ENCODE measurements around the gene CHAT. TPM values are rescaled to one million over a fixed set of nuclear protein-coding genes. Genes with fewer than 3 reads are reported as not detected.

The CHAT gene
- polyA plus RNA-seq, 4 donors: 0.15 to 0.85 (median 0.81) TPM; not detected in 1

GRCh38 chr10:49649294-49649693, 35.5 kb downstream of the CHAT start:
- H3K36me3 ChIP-seq (ENCODE audit: control insufficient read depth in 3 of 3, insufficient read depth in 2 of 3, low read depth in 1 of 3, low read length in 3 of 3): no peaks in the 10 kb centered on the region
- 19 to 32% (median 30%) methylated on average over 17 of the region's 17 CpGs for WGBS, 3 donors
- H3K27me3 ChIP-seq (ENCODE audit: control insufficient read depth in 3 of 3, insufficient read depth in 3 of 3, low read length in 3 of 3): peaks cover 0 to 2% (median 0%) of the 10 kb centered on the region in 3 donors
- H3K4me3 ChIP-seq (ENCODE audit: low read depth in 1 of 3, low read length in 3 of 3): no peak overlapping the region
- no peaks in the 10 kb centered on the region for H3K9me3 ChIP-seq (ENCODE audit: control insufficient read depth in 2 of 2, insufficient read depth in 1 of 2, low read depth in 1 of 2, low read length in 1 of 2)
- no peak overlapping the region for H3K27ac ChIP-seq (ENCODE audit: low read depth in 1 of 3, low read length in 2 of 3)
- peak in 1 of 2 donors; percentile 46 for DNase-seq
- no peak for FAIRE-seq
- peaks cover 0 to 25% (median 3%) of the 10 kb centered on the region in 3 donors for H3K4me1 ChIP-seq (ENCODE audit: control insufficient read depth in 3 of 3, insufficient read depth in 2 of 3, low read depth in 1 of 3, low read length in 2 of 3)

GRCh38 chr10:49649936-49650723, 36.3 kb downstream of the CHAT start:
- Histone ChIP-seq H3K27me3 (ENCODE audit: control insufficient read depth in 3 of 3, insufficient read depth in 3 of 3, low read length in 3 of 3) (peaks cover 0 to 2% (median 0%) of the 10 kb centered on the region in 3 donors), H3K9me3 (ENCODE audit: control insufficient read depth in 2 of 2, insufficient read depth in 1 of 2, low read depth in 1 of 2, low read length in 1 of 2) (no peaks in the 10 kb centered on the region), H3K4me3 (ENCODE audit: low read depth in 1 of 3, low read length in 3 of 3) (no peak overlapping the region), H3K36me3 (ENCODE audit: control insufficient read depth in 3 of 3, insufficient read depth in 2 of 3, low read depth in 1 of 3, low read length in 3 of 3) (no peaks in the 10 kb centered on the region), H3K4me1 (ENCODE audit: control insufficient read depth in 3 of 3, insufficient read depth in 2 of 3, low read depth in 1 of 3, low read length in 2 of 3) (peaks cover 0 to 25% (median 3%) of the 10 kb centered on the region in 3 donors), H3K27ac (ENCODE audit: low read depth in 1 of 3, low read length in 2 of 3) (no peak overlapping the region)
- WGBS, 3 donors: 64 to 75% (median 64%) methylated on average over 8 of the region's 8 CpGs
- no peak for FAIRE-seq
- no peak for DNase-seq

- 92 to 100% (median 97%) methylated on average over 1 of the region's 1 CpG for WGBS, 3 donors
- Histone ChIP-seq H3K27me3 (ENCODE audit: control insufficient read depth in 3 of 3, insufficient read depth in 3 of 3, low read length in 3 of 3) (peaks cover 0 to 5% (median 0%) of the 10 kb centered on the region in 3 donors), H3K9me3 (ENCODE audit: control insufficient read depth in 2 of 2, insufficient read depth in 1 of 2, low read depth in 1 of 2, low read length in 1 of 2) (no peaks in the 10 kb centered on the region), H3K27ac (ENCODE audit: low read depth in 1 of 3, low read length in 2 of 3) (no peak overlapping the region), H3K4me1 (ENCODE audit: control insufficient read depth in 3 of 3, insufficient read depth in 2 of 3, low read depth in 1 of 3, low read length in 2 of 3) (peaks cover 0 to 25% (median 3%) of the 10 kb centered on the region in 3 donors), H3K36me3 (ENCODE audit: control insufficient read depth in 3 of 3, insufficient read depth in 2 of 3, low read depth in 1 of 3, low read length in 3 of 3) (no peaks in the 10 kb centered on the region), H3K4me3 (ENCODE audit: low read depth in 1 of 3, low read length in 3 of 3) (no peak overlapping the region)
- no peak for FAIRE-seq
- no peak for DNase-seq
These were observed 36.8 kb downstream of the CHAT start for GRCh38 chr10:49650724-49651034.

- no peak for DNase-seq
These were observed 37.4 kb downstream of the CHAT start for GRCh38 chr10:49651039-49651835.

GRCh38 chr10:49651917-49652316, 38.1 kb downstream of the CHAT start:
- Histone ChIP-seq H3K4me1 (ENCODE audit: control insufficient read depth in 3 of 3, insufficient read depth in 2 of 3, low read depth in 1 of 3, low read length in 2 of 3) (peaks cover 0 to 25% (median 3%) of the 10 kb centered on the region in 3 donors), H3K27me3 (ENCODE audit: control insufficient read depth in 3 of 3, insufficient read depth in 3 of 3, low read length in 3 of 3) (peaks cover 0 to 5% (median 0%) of the 10 kb centered on the region in 3 donors), H3K36me3 (ENCODE audit: control insufficient read depth in 3 of 3, insufficient read depth in 2 of 3, low read depth in 1 of 3, low read length in 3 of 3) (no peaks in the 10 kb centered on the region), H3K27ac (ENCODE audit: low read depth in 1 of 3, low read length in 2 of 3) (peak overlapping the region in 1 of 3 donors; percentile 54), H3K9me3 (ENCODE audit: control insufficient read depth in 2 of 2, insufficient read depth in 1 of 2, low read depth in 1 of 2, low read length in 1 of 2) (no peaks in the 10 kb centered on the region), H3K4me3 (ENCODE audit: low read depth in 1 of 3, low read length in 3 of 3) (no peak overlapping the region)
- WGBS, 3 donors: 74 to 96% (median 94%) methylated on average over 2 of the region's 2 CpGs
- FAIRE-seq: no peak
- DNase-seq: no peak

More at GRCh38 chr10:49651039-49651835, 37.4 kb downstream of the CHAT start:
- Histone ChIP-seq H3K36me3 (ENCODE audit: control insufficient read depth in 3 of 3, insufficient read depth in 2 of 3, low read depth in 1 of 3, low read length in 3 of 3) (no peaks in the 10 kb centered on the region), H3K27ac (ENCODE audit: low read depth in 1 of 3, low read length in 2 of 3) (no peak overlapping the region), H3K9me3 (ENCODE audit: control insufficient read depth in 2 of 2, insufficient read depth in 1 of 2, low read depth in 1 of 2, low read length in 1 of 2) (no peaks in the 10 kb centered on the region), H3K4me3 (ENCODE audit: low read depth in 1 of 3, low read length in 3 of 3) (no peak overlapping the region), H3K27me3 (ENCODE audit: control insufficient read depth in 3 of 3, insufficient read depth in 3 of 3, low read length in 3 of 3) (peaks cover 0 to 5% (median 0%) of the 10 kb centered on the region in 3 donors), H3K4me1 (ENCODE audit: control insufficient read depth in 3 of 3, insufficient read depth in 2 of 3, low read depth in 1 of 3, low read length in 2 of 3) (peaks cover 0 to 25% (median 3%) of the 10 kb centered on the region in 3 donors)
- no peak for FAIRE-seq
- WGBS, 3 donors: 83 to 86% (median 85%) methylated on average over 15 of the region's 15 CpGs

GRCh38 chr10:49652421-49653272, 38.8 kb downstream of the CHAT start:
- peaks cover 0 to 25% (median 3%) of the 10 kb centered on the region in 3 donors for H3K4me1 ChIP-seq (ENCODE audit: control insufficient read depth in 3 of 3, insufficient read depth in 2 of 3, low read depth in 1 of 3, low read length in 2 of 3)
- no peaks in the 10 kb centered on the region for H3K36me3 ChIP-seq (ENCODE audit: control insufficient read depth in 3 of 3, insufficient read depth in 2 of 3, low read depth in 1 of 3, low read length in 3 of 3)
- FAIRE-seq: no peak
- H3K27ac ChIP-seq (ENCODE audit: low read depth in 1 of 3, low read length in 2 of 3): peak overlapping the region in 1 of 3 donors; percentile 76
- no peak overlapping the region for H3K4me3 ChIP-seq (ENCODE audit: low read depth in 1 of 3, low read length in 3 of 3)
- 35 to 62% (median 51%) methylated on average over 15 of the region's 15 CpGs for whole genome bisulfite sequencing, 3 donors
- H3K27me3 ChIP-seq (ENCODE audit: control insufficient read depth in 3 of 3, insufficient read depth in 3 of 3, low read length in 3 of 3): peaks cover 0 to 5% (median 0%) of the 10 kb centered on the region in 3 donors
- peak; percentile 28 to 89 for DNase-seq
- H3K9me3 ChIP-seq (ENCODE audit: control insufficient read depth in 2 of 2, insufficient read depth in 1 of 2, low read depth in 1 of 2, low read length in 1 of 2): no peaks in the 10 kb centered on the region

GRCh38 chr10:49653273-49653929, 39.6 kb downstream of the CHAT start:
- FAIRE-seq (no peak), DNase-seq (peak in 1 of 2 donors; percentile 46)
- peaks cover 0 to 5% (median 0%) of the 10 kb centered on the region in 3 donors for H3K27me3 ChIP-seq (ENCODE audit: control insufficient read depth in 3 of 3, insufficient read depth in 3 of 3, low read length in 3 of 3)
- H3K9me3 ChIP-seq (ENCODE audit: control insufficient read depth in 2 of 2, insufficient read depth in 1 of 2, low read depth in 1 of 2, low read length in 1 of 2): no peaks in the 10 kb centered on the region
- H3K4me3 ChIP-seq (ENCODE audit: low read depth in 1 of 3, low read length in 3 of 3): no peak overlapping the region
- no peaks in the 10 kb centered on the region for H3K36me3 ChIP-seq (ENCODE audit: control insufficient read depth in 3 of 3, insufficient read depth in 2 of 3, low read depth in 1 of 3, low read length in 3 of 3)
- 60 to 75% (median 67%) methylated on average over 11 of the region's 11 CpGs for WGBS, 3 donors
- peaks cover 0 to 25% (median 3%) of the 10 kb centered on the region in 3 donors for H3K4me1 ChIP-seq (ENCODE audit: control insufficient read depth in 3 of 3, insufficient read depth in 2 of 3, low read depth in 1 of 3, low read length in 2 of 3)
- peak overlapping the region in 1 of 3 donors; percentile 76 for H3K27ac ChIP-seq (ENCODE audit: low read depth in 1 of 3, low read length in 2 of 3)
